Stimulated activated CD8-positive, alpha-beta memory T cell treated with anti-CD3 and anti-CD28 coated beads, Interleukin-4, amount 100 ng/mL, for 1 hour (primary cell): ENCODE results near the gene ZMYND8.
"Not testable (repeated sequence)": the region's sequence is repeated elsewhere in the genome, so short reads cannot be mapped to it uniquely, and the experiment has no call there.

Experiments
- DNase-seq, 2 donors: peaks; one replicate each; pipeline ENCODE4 v3.0.0-alpha.2; 2020; ENCODE audit warnings: low read depth in 2 of 2, low spot score in 1 of 2

The ZMYND8 gene

DNA sequence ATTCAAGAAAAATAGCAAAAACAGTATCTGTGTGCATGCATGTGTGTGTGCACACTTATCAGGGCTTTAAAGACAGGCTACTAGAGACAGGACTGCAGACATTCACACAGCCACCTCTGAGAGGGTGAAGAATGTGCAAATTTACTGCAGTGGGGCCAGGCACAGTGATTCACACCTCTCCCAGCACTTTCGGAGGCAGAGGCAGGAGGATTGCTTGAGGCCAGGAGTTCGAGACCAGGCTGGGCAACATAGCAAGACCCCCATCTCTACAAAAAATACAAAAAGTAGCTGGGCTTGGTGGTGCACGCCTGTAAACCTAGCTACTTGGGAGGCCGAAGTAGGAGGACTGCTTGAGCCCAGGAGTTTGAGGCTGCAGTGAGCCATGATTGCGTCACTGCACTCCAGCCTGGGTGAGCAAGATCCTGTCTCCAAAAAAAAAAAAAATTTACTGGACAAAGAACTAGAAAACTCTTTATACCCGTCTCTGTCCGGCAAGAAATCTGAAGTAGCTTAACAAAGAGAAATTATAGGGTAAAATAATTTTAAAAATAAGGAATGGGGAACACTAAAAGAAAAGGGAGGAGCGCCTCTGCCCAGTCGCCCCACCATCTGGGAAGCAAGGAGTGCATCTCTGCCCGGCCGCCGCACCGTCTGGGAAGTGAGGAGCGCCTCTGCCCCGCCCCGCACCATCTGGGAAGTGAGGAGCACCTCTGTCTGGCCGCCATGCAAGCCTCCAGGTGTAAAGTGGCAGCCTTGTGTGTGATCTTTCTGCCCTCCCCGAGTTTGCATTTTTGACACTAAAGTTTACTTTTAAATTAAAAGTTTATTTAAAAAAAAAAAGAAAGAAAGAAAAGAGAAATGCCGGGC lies 105.1 kb downstream of the ZMYND8 start:
- DNase-seq, result no peak

DNA sequence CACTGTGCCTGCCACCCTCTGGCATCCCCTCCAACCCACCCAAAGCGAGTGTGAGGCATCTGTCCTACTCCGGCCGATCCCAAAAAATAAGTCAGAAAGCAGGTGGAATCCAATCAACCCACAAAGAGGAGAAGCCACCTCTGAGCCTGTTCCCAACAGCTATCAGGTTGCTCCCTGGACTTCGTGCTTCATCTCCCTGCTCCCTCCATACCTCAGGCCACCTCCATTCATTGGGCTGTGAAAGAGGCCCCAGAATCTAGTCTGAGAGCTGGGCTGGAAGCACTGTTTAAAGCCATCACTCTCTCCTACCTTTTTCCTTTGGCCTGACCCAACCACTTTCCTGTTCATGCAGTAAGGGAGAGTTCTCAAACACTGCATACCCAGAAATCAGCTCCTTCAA lies 106.1 kb downstream of the ZMYND8 start:
- DNase-seq, result no peak

DNA sequence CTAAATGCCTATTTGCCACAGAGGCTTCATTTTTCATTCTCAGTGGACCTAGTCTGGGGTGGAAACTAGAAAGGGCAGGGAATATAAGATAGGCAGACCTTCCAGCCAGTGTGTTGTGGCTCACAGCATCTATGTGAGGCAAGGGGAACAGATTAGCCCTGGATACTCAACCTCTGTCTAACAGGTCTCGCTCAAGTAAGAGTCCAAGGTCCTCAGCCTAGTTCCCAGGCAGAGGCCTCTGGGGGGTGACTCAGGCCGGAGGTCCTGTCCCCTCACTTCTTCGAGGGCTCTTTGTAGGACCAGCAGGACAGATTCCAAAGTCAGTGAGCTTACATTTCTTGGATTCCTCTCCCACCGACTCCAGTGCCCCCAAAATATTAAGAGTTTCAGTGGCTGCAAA lies 106.6 kb downstream of the ZMYND8 start:
- DNase-seq, result no peak

DNA sequence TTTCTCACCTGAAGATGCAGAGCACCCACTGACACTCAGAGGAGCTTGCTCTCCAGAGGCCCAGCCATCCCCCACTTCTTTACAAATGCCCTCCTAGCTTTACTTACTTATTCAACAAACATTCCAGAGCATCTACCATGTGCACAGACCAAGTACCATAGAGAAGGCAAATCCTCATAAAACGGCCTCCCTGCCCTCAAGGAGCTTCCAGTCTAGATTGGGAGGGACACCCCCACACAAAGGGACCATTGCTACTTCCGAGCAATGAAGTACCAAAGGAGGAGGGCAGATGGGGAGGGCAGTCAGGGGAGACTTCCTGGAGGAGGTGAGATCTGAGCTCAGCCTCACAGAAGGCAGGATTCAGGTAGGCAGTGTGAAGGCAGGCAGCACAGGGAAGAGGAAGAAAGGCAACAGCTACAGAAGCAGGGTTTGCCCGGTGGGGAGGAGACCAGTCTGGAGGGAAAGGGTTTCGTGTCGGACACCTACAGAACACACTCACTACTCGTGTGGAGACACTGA lies 108.0 kb downstream of the ZMYND8 start:
- DNase-seq, result no peak

DNA sequence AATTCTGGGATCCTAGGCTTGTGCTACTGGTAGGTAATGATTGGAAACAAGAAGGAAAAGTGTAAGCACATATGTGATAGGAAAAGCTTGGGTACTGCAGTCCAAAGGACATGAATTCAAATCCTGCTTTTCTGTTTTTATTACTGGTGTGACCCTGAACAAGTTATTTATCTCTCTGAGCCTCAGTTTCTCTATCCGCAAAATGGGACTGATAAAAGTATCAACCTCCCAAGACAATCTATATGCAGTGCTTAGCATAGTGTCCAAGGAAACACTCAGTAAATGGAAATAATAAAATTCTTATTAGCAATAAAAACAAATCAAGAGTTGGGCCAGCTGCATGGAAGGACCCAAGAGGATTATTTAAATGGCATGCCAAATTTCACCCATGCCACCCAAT lies 108.5 kb downstream of the ZMYND8 start:
- no peak for DNase-seq

DNA sequence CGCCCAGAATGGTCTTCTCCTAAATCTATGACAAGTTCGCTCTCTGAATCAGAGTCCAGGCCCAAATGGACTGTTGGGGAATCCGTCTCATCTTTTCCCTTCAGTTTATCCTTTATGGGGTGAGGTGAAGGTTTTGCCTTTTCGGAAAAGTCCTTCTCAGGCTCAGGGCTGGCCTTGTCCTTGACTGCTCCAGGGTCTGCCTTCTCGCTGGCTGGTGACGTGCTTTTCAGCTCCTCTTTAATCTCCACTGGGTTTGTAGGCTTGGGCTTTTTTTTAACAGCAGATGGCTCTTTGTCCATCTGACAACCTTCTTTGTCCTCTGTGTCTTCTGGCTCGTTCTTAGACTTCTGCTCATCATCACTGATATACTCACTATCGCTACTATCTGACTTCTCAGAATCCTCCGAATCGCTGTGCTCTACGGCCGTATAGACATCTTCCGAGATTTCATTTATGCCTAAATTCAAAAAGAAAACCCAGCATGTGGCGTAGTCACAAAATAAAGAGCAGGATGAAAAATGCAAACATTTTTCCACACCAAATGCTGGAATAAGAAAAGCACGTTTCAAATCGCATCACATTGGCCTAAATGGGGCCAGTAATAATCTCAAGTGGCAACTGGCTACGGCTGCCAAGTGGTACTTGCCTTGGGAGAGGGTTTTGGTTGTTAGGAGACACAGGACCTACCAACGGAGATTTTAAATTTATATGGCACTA lies 110.3 kb downstream of the ZMYND8 start:
- DNase-seq, result no peak

DNA sequence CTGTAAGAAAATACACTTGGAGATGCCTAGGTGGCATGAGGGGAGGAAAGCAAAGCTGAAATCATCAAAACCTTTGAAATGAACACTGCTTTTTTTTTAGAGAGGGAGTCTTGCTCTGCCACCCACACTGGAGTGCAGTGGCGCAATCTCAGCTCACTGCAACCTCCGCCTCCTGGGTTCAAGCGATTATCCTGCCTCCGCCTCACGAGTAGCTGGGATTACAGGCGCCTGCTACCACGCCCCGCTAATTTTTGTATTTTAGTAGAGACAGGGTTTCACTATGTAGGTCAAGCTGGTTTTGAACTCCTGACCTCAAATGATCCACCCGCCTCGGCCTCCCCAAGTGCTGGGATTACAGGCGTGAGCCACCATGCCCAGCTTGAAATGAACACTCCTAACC lies 111.3 kb downstream of the ZMYND8 start:
- DNase-seq, result not testable (repeated sequence)

DNA sequence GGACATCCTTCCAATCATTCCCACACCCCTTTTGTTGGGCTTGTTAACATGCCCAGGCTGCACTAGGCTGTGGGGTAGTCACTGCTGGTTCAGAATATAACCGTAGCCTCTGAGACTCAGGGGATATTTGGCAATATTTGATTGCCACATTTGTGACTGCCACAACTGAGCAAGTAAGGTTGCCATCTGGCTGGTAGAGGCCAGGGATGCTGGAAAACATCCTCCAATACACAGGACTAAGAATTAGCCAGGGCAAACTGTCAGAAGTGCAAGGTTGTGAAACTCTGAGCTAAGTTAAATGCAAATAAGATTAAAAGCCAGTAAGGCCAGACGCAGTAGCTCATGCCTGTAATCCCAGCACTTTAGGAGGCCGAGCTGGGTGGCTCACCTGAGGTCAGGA lies 112.0 kb downstream of the ZMYND8 start:
- no peak for DNase-seq

DNA sequence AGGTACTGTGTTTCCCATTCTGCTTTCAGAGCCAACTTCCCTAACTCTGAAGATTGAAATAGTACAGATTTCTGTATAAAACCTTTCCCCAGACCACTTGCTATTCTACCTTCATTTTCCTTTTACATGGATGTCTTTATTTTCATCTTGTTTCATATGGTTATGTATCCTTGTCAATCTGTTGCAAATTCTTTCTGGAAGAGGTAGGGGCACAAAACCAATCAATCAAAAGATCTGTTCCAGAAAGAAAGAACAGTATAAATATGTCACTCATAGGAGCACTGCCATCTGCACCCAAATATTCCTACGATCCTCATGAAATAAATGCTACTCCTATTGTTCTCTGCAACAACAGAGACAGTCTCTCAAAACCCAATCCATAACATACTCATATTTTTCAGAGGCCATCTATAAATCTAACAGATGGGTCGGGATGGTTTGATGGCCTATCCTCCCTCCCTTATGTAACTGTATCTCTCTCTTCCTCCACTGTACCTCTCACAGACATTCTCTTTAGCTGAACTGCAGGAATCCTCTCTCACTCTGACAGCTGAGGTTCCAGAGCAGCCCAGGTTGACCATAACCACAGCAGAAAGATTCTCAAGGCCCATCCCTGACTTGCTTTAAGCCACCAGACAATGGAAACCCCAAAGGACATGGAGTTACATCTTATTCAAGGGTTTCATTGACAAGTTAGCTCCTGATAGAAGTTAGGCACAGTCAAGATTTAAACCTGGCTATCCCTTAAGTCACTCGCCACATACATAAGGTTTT lies 112.8 kb downstream of the ZMYND8 start:
- DNase-seq, result no peak

DNA sequence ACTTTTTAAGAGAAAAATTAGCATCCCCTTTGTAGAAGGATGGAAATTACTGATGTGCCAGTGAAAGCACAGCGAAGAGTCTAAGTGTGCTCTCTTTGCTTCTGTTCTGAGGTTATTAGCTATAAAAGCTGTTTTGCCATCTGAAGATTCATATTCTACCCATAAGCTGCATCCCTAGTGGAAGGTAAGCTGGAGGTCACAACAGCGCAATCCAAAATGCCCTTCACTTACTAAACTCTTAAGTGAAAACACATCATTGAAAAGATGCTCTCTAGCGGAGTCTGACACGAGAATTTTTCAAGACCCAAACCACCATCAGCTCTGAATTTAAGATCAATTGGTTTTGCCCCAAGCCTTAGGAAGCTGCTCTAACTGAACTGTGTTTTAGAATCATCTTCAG lies 113.5 kb downstream of the ZMYND8 start:
- DNase-seq, result no peak

DNA sequence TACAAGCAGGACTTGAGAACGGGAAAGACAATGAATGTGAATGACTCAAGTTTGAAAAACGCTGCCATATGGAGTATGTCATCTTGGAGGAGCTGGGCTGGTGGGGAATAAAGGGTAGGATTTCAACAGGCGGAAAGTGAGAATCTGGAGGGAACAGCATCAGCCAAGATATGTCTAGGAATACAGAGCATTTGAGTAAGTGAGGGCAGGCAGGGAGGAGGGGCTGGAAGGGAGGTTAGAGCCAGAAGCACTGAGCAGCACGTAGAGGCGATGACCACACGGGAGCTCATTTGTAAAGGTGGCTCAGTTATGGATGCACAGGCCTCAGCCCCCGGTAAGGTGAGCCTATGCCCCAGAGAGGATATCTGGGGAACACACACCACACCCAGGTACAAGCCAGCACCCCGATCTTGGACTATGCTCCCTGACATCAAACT lies 115.1 kb downstream of the ZMYND8 start:
- no peak for DNase-seq

DNA sequence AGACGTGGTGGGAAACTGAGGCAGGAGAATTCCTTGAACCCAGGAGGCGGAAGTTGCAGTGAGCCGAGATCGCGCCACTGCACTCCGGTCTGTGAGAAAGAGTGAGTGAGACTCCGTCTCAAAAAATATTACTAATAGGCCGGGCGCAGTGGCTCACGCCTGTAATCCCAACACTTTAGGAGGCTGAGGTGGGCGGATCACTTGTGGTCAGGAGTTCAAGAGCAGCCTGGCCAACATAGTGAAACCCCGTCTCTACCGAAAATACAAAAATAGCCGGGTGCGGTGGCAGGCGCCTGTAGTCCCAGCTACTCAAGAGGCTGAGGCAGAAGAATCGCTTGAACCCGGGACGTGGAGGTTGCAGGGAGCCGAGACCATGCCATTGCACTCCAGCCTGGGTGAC lies 116.4 kb downstream of the ZMYND8 start:
- not testable (repeated sequence) for DNase-seq

DNA sequence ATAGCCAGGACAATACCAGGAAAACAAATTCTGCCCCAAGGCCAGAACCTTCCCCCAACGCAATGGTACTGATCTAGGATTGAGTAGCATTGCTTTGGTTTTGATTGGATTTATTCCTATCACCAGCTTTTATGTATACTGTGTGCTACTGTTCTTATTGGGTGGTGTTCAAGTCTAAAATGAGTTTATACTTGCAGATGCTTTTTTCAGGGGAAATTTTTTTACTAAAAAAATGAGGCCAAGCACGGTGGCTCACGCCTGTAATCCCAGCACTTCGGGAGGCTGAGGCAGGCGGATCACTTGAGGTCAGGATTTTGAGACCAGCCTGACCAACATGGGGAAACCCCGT lies 116.8 kb downstream of the ZMYND8 start:
- no peak for DNase-seq

DNA sequence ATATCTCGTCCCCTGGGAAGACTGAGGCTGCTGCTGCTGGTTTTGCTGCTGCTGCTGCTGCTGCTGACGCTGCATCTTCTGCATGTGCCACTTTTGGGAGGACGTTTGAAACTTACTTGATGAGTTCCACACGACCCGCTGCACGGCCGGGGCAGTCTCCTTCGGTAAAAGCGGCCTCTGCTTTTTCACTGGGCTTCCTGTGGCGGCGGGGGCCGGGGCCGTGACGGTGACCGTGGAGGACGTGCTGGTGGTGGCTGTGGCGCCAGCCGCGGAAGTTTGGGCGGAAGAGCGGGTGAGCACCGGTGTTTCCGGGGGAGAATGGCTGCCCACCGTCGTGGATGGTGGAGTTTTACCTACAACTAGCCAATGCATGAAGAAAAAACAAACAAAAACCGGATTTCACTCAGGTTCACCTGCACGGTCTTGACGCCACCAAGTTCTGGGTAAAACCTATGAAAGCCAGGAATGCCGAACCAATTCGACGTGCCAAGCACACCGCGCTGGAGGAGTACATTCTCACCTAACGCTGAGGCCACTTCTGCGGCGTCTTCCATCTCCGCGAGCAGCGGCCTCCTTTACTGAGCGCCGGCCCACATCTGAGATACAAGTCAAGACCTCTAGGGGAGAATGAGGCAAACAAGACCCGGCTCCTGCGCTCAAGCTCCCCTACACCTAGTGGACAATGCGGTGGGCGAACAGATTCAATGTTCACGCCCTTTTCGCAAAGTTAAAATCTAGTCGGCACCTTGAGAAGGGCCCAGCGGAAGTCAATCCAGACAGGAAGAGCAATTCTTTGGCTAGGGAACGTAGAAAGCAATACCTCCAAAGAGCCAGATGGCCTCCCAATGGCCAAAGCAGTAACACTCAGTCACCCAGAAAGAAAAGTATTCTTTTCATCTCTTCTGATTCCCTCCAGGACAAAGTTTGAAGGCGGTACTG lies 117.5 kb downstream of the ZMYND8 start:
- DNase-seq, result no peak

DNA sequence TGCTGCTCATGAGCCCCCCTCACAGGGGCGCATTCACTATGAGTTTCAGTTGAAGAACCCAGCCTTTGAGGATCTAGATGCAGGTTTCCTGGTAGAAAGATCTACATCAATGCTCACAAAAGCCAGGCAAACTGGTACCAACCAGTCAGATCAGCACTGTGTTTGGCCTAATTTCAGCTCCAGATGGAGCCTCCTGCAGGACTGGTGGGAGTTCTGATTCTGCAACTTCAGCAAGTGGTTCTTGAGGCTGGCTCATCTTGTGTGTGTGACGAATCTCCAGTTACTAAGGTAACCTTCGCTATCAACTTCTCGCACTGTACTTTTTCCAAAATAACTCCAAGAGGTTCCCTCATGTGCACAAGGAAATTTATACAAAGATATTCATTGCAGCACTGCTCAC lies 118.8 kb downstream of the ZMYND8 start:
- DNase-seq, result no peak

DNA sequence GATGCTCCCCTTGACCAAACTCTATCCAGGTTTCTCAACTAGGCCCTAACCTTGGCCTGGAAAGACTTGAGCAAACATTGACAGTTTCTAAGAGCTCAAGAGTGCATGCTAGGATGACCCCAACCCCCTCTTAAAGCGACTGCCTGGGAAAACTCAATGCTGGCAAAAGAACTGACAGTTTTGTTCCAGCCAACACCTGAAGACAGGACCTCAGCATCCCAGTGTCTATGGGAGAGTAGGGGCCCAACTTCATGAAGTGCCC lies 119.9 kb downstream of the ZMYND8 start:
- DNase-seq, result no peak

DNA sequence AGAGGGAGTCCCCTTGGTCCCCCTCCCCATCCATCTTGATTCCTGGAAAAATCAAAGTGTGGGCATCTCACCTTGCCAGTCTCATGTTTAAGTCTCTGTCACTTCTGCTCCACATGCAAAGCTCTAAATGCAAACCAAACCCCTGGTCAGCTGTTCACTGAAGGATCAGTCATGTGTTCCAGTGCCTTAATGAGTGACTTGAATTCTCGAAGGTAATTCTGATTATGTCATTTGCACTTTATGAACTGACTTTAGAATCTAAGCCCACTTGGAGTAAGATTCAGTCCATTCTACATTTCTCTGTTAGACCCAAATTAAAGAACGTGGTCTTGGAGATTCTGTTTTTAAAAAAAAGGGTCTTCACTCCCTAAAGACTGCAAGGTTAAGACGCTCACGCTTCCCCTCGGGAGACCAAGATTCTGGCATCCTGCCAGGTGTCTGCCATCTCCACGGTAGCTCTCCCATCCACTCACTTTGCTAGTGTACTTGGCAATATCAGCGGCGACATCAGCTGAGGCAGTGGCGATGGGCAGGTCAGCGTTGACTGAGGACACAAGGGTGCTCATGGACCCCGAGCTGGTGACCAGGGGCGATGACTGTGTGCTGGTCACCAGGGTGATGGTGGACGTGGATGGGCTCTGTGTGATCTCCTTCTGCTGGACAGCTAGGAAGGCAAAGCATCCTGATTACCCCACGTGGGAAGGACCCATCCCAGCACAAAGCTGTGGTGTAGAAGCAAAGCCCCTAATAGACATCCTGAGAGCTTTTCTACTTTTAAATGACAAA lies 120.5 kb downstream of the ZMYND8 start:
- DNase-seq, result no peak

DNA sequence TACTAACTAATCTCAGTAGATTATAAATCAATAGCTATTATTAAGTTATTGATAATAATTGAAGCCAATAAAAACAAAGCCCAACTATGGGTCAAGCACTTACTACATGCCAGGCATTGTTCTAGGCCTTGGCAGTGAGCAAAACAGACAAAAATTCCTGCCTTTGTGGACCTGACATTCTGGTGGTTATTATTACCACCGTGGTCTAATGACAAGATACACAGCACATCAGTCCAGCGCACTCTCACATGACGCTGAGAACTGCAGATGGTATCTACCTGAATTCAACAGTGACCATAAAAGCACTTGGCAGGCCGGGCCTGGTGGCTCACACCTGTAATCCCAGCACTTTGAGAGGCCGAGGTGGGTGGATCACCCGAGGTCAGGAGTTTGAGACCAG lies 121.4 kb downstream of the ZMYND8 start:
- no peak for DNase-seq

DNA sequence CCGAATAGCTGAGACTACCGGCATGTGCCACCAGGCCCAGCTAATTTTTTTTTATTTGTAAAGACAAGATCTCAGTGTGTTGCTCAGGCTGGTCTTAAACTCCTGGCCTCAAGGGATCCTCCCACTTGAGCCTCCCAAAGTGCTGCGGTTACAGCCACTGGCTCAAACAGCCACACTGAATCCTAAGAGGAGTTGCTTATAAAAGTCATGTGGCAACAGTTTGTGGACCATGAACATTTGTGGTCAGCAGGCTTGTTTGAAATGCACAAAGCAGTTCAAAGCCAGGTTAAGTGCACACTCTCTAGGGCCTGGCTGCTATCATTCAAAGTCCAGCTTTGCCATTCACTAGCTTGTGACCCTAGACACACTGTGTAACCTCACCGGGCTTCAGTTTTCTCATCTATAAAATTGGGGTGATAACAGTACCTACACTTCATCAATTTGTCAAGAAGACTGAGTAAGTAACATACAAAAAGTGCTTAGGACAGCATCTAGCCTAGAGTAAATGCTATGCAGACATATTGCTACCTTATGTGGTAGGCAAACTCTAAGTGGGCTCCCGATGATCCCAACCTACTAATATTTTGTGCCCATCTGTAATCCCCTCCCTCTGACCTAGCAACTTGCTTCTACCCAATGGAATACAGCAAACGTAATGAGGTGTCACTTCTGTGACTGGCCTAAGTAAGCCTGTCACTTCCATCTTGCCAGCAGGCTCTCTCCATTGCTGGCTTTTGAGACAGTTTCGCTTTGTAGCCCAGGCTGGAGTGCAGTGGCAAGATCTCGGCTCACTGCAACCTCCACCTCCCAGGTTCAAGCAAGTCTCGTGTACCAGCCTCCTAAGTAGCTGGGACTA lies 122.9 kb downstream of the ZMYND8 start:
- DNase-seq, result no peak
